Gastrocnemius medialis (tissue), 4 donors: ENCODE measurements around the gene BCL2L12. TPM values are rescaled to one million over a fixed set of nuclear protein-coding genes. Genes with fewer than 3 reads are reported as not detected.
A peak's percentile ranks its signal among the peaks of the same experiment; 100 is the strongest.

Experiments used
- ATAC-seq, 2 donors: fragments of 150-250 bp; one replicate each; pipeline ENCODE4 v1.9.1; 2016
- DNase-seq, 2 donors: peaks; one replicate each; pipeline ENCODE4 v3.0.0-alpha.2; 2019
- H3K27ac ChIP-seq, 4 donors: fragments of 200-600 bp; sonication (generic); 1 replicate in 1 of 4; 2 replicates in 3 of 4; pipeline ENCODE4 v1.5.1; 2016 to 2018; ENCODE audit warnings: mild to moderate bottlenecking in 2 of 4, moderate library complexity in 1 of 4
- H3K27me3 ChIP-seq, 3 donors: fragments of 200-600 bp; sonication (generic) in 2 of 3; 1 replicate in 1 of 3; 2 replicates in 2 of 3; pipeline versions ENCODE4 v1.5.1 to v1.6.0; 2016 to 2019; ENCODE audit warnings: mild to moderate bottlenecking in 1 of 3, moderate library complexity in 1 of 3
- H3K36me3 ChIP-seq, 2 donors: fragments of 200-600 bp; sonication (generic) in 1 of 2; one replicate each; pipeline ENCODE4 v1.5.1; 2017 to 2018
- H3K4me1 ChIP-seq, 2 donors: fragments of 200-600 bp; sonication (generic) in 1 of 2; one replicate each; pipeline ENCODE4 v1.5.1; 2016 to 2017; ENCODE audit warnings: mild to moderate bottlenecking in 2 of 2
- H3K4me3 ChIP-seq, 4 donors: fragments of 200-600 bp; sonication (generic) in 3 of 4; 1 replicate in 1 of 4; 2 replicates in 3 of 4; pipeline ENCODE4 v1.5.1; 2016 to 2019; ENCODE audit warnings: mild to moderate bottlenecking in 2 of 4
- H3K9me3 ChIP-seq, 3 donors: fragments of 200-600 bp; sonication (generic) in 2 of 3; 1 replicate in 1 of 3; 2 replicates in 2 of 3; pipeline ENCODE4 v1.5.1; 2016 to 2019
- CTCF ChIP-seq, 5 experiments: fragments of 450-650 bp in 3 of 5; fragments of 200-600 bp in 2 of 5; sonication (generic) in 2 of 5; IDR thresholded peaks in 4 of 5; conservative IDR thresholded peaks in 1 of 5; 1 replicate in 4 of 5; 2 replicates in 1 of 5; pipeline ENCODE4 v1.5.1; 2016 to 2019; ENCODE audit warnings: antibody characterized with exemption in 5 of 5, mild to moderate bottlenecking in 3 of 5, moderate library complexity in 3 of 5
- POLR2A ChIP-seq, 2 donors: fragments of 450-650 bp; IDR thresholded peaks; one replicate each; pipeline ENCODE4 v1.6.1; 2017; ENCODE audit warnings: antibody characterized with exemption in 2 of 2, mild to moderate bottlenecking in 2 of 2, moderate library complexity in 2 of 2
- in situ Hi-C, 4 donors: fragments of 200-750 bp; cut with MboI; loops; one replicate each; pipeline versions ENCODE4 v1.15.0 to v1.8.0; 2017; ENCODE audit warnings: low sequenced_read_pairs in 4 of 4
- intact Hi-C: fragments of 100-400 bp; cut with DNase I; formaldehyde crosslinking; loops from one replicate; pipeline ENCODE4 v1.15.1; 2023; ENCODE audit warnings: low total_unique reads
- total RNA-seq, 4 donors: library from RNA; depleted of rRNA; stranded (reverse); fragments of >200 nt; gene quantifications; one replicate each; pipeline versions ENCODE4 v1.1.0 to v1.2.3, GENCODE V29; 2016

Gene BCL2L12
- total RNA-seq, 4 donors from 2014 or later = 10.7 to 12.9 (median 11.8) TPM

GRCh38 chr19:49678985-49679770, 13.4 kb downstream of the BCL2L12 start:
- peak overlapping the region; percentile 29 to 92 (median 42) for H3K4me3 ChIP-seq
- peak; percentile 79 to 91 for DNase-seq
- in situ Hi-C loops = loop anchor here in 1 of 4 donors (5.0 to 10.0 kb wide), 2 partner anchors 104 to 172 kb away; no protein-coding TSS in a partner anchor
- H3K4me1 ChIP-seq = peaks cover 36 to 48% of the 10 kb centered on the region in 2 donors
- intact Hi-C loops = loop anchor here (2.0 to 5.0 kb wide), 4 partner anchors 87 to 687 kb away; partner anchors contain the start of genes AP2A1, GYS1, PRR12 and RUVBL2
- H3K9me3 ChIP-seq = no peaks in the 10 kb centered on the region
- TF ChIP-seq POLR2A (IDR thresholded peaks at IDR 0.05) (peak; percentile 27 to 37), CTCF (IDR thresholded peaks at IDR 0.05 in 4 of 5, conservative IDR thresholded peaks at IDR 0.05 in 1 of 5) (no peak)
- peak overlapping the region; percentile 98 to 100 (median 99) for H3K27ac ChIP-seq
- peak; percentile 17 to 26 for ATAC-seq
- H3K36me3 ChIP-seq = peaks cover 0 to 33% of the 10 kb centered on the region in 2 donors
- no peaks in the 10 kb centered on the region for H3K27me3 ChIP-seq

GRCh38 chr19:49679771-49680413, 14.2 kb downstream of the BCL2L12 start:
- TF ChIP-seq POLR2A (IDR thresholded peaks at IDR 0.05) = no peak
- TF ChIP-seq CTCF (IDR thresholded peaks at IDR 0.05 in 4 of 5, conservative IDR thresholded peaks at IDR 0.05 in 1 of 5) = no peak
- peak overlapping the region; percentile 98 to 100 (median 99) for H3K27ac ChIP-seq
- H3K4me1 ChIP-seq = peaks cover 36 to 48% of the 10 kb centered on the region in 2 donors
- H3K9me3 ChIP-seq = no peaks in the 10 kb centered on the region
- H3K27me3 ChIP-seq = no peaks in the 10 kb centered on the region
- no peak for ATAC-seq
- DNase-seq = no peak
- H3K4me3 ChIP-seq = peak overlapping the region; percentile 29 to 52 (median 34)
- peaks cover 0 to 40% of the 10 kb centered on the region in 2 donors for H3K36me3 ChIP-seq
- in situ Hi-C loops = loop anchor here in 1 of 4 donors (5.0 to 10.0 kb wide), 2 partner anchors 105 to 173 kb away; no protein-coding TSS in a partner anchor
- intact Hi-C loops = loop anchor here (2.0 to 5.0 kb wide), 5 partner anchors 87 to 688 kb away; partner anchors contain the start of genes AP2A1, FLT3LG, GYS1 and PRR12

- Histone ChIP-seq H3K4me1 (peaks cover 36 to 42% of the 10 kb centered on the region in 2 donors), H3K9me3 (no peaks in the 10 kb centered on the region), H3K36me3 (peaks cover 0 to 48% of the 10 kb centered on the region in 2 donors), H3K27me3 (no peaks in the 10 kb centered on the region), H3K27ac (peak overlapping the region; percentile 98 to 100 (median 99)), H3K4me3 (peak overlapping the region; percentile 29 to 52 (median 34))
- intact Hi-C loops (loop anchor here (2.0 kb wide), 1 partner anchor 206 kb away; the partner anchor contains the start of gene FLT3LG), in situ Hi-C loops (no loop called here)
- ATAC-seq (peak in 1 of 2 donors; percentile 2), DNase-seq (peak; percentile 74 to 88)
- peak; percentile 97 to 100 (median 99) for TF ChIP-seq CTCF (IDR thresholded peaks at IDR 0.05 in 4 of 5, conservative IDR thresholded peaks at IDR 0.05 in 1 of 5)
- no peak for TF ChIP-seq POLR2A (IDR thresholded peaks at IDR 0.05)
Measured at GRCh38 chr19:49680421-49681351, 15.0 kb downstream of the BCL2L12 start.

GRCh38 chr19:49681830-49682229, 16.1 kb downstream of the BCL2L12 start:
- Histone ChIP-seq H3K9me3 (no peaks in the 10 kb centered on the region), H3K36me3 (peaks cover 0 to 56% of the 10 kb centered on the region in 2 donors), H3K4me3 (no peak overlapping the region), H3K27ac (peak overlapping the region in 1 of 4 donors; percentile 8), H3K27me3 (no peaks in the 10 kb centered on the region), H3K4me1 (peaks cover 33 to 37% of the 10 kb centered on the region in 2 donors)
- ATAC-seq (no peak), DNase-seq (no peak)
- intact Hi-C loops (loop anchor here (2.0 kb wide), 1 partner anchor 207 kb away; the partner anchor contains the start of gene FLT3LG), in situ Hi-C loops (no loop called here)
- no peak for TF ChIP-seq CTCF (IDR thresholded peaks at IDR 0.05 in 4 of 5, conservative IDR thresholded peaks at IDR 0.05 in 1 of 5)
- TF ChIP-seq POLR2A (IDR thresholded peaks at IDR 0.05) = no peak
